Spleen (tissue), 7 donors: ENCODE measurements around the gene SNX24.

ENCODE experiments used
- POLR2A ChIP-seq, 3 donors: fragments of 450-650 bp; IDR thresholded peaks; one replicate each; pipeline ENCODE4 v1.5.1; 2017; ENCODE audit warnings: antibody characterized with exemption in 3 of 3, mild to moderate bottlenecking in 1 of 3
- POLR2AphosphoS5 ChIP-seq, 3 donors: sonication (generic); formaldehyde crosslinking; IDR thresholded peaks; one replicate each; pipeline ENCODE4 v1.5.1; 2017; ENCODE audit warnings: antibody characterized with exemption in 3 of 3
- TF ChIP-seq, protein P1 (sequence below), 11 experiments: fragments of 200-600 bp in 7 of 11; fragments of 450-650 bp in 4 of 11; sonication (generic) in 4 of 11; IDR thresholded peaks in 8 of 11; conservative IDR thresholded peaks in 3 of 11; 1 replicate in 7 of 11; 2 replicates in 4 of 11; pipeline versions ENCODE4 v1.4.0 to v1.8.0; 2016 to 2021; ENCODE audit warnings: antibody characterized with exemption in 11 of 11, inconsistent platforms in 4 of 11, mild to moderate bottlenecking in 1 of 11
- donor health status: DM: no; HTN: no; CAD: no; lungs with moderate emphysema.
- donor health status: DM: no; HTN: no; CAD: no.
- donor health status: DM: no; HTN: no; CAD: no.

DNA sequence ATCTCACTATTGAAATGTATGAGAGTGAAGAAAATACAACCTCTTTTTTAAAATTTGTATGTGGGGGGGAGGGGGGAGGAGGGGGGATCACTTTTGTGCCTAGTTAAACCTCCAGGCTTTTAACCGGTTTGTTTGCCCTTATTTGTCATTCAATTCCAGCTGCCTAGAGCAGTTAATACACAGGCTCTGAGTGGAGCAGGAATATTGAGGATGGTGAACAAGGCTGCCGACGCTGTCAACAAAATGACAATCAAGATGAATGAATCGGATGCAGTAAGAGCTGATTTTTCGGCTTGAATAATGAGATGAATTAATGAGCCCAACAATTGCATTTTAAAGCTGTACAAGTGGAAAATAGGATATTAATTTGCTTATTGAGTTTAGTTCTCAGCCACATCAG, 28.7 kb upstream of the SNX24 start:
- TF ChIP-seq POLR2A (IDR thresholded peaks at IDR 0.05): no peak
- TF ChIP-seq, protein P1, sequence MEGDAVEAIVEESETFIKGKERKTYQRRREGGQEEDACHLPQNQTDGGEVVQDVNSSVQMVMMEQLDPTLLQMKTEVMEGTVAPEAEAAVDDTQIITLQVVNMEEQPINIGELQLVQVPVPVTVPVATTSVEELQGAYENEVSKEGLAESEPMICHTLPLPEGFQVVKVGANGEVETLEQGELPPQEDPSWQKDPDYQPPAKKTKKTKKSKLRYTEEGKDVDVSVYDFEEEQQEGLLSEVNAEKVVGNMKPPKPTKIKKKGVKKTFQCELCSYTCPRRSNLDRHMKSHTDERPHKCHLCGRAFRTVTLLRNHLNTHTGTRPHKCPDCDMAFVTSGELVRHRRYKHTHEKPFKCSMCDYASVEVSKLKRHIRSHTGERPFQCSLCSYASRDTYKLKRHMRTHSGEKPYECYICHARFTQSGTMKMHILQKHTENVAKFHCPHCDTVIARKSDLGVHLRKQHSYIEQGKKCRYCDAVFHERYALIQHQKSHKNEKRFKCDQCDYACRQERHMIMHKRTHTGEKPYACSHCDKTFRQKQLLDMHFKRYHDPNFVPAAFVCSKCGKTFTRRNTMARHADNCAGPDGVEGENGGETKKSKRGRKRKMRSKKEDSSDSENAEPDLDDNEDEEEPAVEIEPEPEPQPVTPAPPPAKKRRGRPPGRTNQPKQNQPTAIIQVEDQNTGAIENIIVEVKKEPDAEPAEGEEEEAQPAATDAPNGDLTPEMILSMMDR (IDR thresholded peaks at IDR 0.05 in 8 of 11, conservative IDR thresholded peaks at IDR 0.05 in 3 of 11): no peak
- TF ChIP-seq POLR2AphosphoS5 (IDR thresholded peaks at IDR 0.05): no peak
